ENCODE results near the gene NUP37.
A peak's percentile ranks its signal among the peaks of the same experiment; 100 is the strongest.
"Not testable (repeated sequence)": the region's sequence is repeated elsewhere in the genome, so short reads cannot be mapped to it uniquely, and the experiment has no call there.

Gene NUP37, protein sequence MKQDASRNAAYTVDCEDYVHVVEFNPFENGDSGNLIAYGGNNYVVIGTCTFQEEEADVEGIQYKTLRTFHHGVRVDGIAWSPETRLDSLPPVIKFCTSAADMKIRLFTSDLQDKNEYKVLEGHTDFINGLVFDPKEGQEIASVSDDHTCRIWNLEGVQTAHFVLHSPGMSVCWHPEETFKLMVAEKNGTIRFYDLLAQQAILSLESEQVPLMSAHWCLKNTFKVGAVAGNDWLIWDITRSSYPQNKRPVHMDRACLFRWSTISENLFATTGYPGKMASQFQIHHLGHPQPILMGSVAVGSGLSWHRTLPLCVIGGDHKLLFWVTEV

DNA sequence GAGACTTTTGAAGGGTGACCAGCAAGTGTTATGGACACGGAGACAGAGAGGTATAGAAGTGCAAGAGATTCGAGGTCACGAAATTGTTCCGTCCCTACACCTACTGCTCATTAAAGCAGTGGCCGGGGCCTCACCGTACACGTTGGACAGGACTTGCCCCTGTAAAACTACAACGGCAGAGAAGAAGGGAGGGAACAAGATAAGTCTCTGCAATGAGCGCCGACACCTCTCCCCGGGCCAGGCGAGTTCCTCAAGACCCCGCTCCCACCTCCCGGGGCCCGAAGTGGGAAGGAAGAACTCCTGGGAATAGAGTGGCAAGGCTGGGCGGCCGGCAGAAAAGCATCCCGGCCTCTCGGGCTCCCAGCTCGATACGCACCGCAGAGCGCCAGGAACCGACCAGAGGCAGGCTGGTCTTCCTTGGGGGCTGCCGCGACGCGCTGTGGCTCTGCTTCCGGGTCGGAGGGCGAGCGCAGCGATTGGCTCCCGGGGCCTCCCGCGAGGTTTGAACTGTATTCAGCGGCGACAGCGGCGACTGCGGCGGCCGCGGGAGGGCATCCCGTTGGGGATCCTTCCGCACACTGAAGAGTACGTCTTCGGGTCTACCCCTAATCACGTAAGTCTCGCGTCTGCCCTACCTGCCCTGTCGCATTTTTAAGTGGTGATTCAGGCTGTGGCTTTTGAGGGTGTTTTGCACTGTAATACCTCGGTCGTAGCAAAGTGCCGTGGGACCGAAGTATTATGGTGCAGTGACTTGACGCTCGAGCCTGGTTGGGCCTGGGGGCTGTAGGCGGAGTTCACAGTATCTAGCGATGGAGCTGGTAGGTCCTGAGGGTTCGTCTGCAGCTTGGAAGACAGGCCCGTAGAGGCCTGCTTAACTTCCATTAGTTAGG is at the start of gene NUP37, which contains the start of gene PARPBP:
NUP37 (minus strand) TSS at position 441 of the 890 bp plus-strand sequence. CDS start 1,596 bp downstream, outside the sequence.
PARPBP (plus strand) TSS at position 510 of the 890 bp plus-strand sequence. CDS start 3,706 bp downstream, outside the sequence.
- Histone ChIP-seq H3K27ac (peak within 1 kb of the TSS; percentile 56 to 95 (median 89)), H3K4me3 (peak within 1 kb of the TSS; percentile 49 to 84 (median 75))

DNA sequence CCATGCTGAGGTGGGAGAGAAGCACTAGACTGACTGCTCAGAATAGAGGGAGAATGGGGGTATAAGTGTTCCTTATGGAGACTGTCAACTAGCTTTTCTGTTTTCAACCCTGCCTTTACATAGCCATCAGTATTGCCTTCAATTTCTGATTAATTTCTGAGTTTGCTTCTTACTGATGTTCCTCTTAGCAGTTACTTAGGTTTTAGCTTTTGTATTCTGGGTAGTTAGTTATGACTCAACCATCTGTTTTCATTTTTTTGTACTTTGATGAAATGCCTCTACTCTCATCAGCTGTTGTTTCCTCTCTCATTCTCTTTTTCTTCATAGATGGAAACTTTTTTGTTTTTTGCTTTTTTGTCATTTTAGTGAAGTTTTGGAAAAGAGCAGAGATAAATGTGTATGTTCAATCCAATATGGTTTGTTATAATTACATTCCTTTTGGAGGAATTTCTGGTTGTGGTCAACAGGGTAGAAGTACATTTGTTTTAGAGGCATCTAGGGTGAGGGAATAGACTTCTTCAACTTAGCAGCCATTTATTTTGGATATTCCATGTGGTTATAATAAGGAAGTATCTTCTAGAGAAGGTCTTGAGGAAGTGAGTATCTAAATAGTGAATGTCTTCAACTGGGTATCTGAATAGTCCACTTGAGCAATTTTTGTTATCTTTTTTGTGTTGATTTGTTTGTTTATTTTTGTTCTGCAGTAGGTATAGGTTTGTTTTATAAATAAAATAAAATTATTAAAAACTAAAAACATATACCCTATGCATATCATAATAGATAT is 48.1 kb upstream of the NUP37 start:
- H3K27ac ChIP-seq, result peak overlapping the region in 9 of 21 experiments; percentile 3 to 56 (median 40)
- H3K4me3 ChIP-seq, result no peak overlapping the region

DNA sequence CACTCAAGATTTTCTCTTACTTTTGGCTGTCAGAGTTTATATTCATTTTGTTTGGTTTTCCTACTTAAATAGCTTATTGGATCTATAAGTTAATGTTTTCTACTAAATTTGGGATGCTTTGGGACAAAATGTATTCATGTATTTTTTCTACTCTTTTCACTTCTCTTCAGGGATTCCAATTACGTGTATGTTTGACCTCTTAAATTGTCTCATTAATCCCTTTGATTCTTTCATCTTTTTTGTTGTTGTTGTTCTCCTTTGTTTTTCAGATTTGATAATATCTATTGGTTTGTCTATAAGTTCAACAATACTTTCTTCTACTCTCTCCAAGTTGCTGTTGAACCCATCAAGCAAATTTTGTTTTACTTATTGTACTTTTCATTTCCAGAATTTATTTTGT is 43.5 kb upstream of the NUP37 start:
- H3K4me3 ChIP-seq, result no peak overlapping the region
- H3K27ac ChIP-seq, result no peak overlapping the region

DNA sequence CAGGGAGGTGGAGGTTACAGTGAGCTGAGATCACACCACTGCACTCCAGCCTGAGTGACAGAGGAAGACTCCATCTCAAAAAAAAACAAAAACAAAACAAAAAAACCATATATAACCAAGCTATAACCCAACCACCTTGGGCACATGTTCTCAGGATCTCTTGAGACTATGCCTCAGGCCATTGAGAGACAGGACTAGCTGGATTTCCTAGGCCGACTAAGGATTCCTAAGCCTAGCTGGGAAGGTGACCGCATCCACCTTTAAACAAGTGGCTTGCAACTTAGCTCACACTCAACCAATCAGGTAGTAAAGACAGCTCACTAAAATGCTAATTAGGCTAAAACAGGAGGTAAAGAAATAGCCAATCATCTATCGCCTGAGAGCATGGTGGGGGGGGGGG is 35.3 kb upstream of the NUP37 start:
- not testable (repeated sequence) for H3K27ac ChIP-seq, H3K4me3 ChIP-seq

DNA sequence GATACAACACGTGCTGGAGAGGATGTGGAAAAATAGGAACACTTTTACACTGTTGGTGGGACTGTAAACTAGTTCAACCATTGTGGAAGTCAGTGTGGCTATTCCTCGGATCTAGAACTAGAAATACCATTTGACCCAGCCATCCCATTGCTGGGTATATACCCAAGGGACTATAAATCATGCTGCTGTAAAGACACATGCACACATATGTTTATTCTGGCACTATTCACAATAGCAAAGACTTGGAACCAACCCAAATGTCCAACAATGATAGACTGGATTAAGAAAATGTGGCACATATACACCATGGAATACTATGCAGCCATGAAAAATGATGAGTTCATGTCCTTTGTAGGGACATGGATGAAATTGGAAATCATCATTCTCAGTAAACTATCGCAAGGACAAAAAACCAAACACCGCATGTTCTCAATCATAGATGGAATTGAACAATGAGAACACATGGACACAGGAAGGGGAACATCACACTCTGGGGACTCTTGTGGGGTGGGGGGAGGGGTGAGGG is 27.2 kb upstream of the NUP37 start:
- not testable (repeated sequence) for H3K27ac ChIP-seq, H3K4me3 ChIP-seq

DNA sequence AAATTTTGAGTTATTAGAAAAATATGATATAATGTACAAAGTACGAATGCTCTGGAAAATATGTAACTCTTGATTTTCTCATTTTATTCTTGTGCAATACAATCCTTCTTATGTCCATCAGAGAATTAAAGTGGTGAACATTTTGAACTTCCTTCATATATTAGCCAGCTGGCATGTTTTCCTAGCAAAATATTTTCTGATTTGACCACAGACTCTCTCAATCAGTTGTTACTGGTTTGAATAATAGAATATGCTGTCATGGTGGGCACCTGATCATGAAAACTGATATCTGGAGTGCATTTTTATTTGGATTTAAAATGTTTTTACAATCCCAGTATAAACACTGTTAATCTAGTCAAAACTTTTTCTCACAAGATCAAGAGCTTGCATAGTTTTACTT is 24.3 kb upstream of the NUP37 start:
- Histone ChIP-seq H3K4me3 (no peak overlapping the region), H3K27ac (no peak overlapping the region)

DNA sequence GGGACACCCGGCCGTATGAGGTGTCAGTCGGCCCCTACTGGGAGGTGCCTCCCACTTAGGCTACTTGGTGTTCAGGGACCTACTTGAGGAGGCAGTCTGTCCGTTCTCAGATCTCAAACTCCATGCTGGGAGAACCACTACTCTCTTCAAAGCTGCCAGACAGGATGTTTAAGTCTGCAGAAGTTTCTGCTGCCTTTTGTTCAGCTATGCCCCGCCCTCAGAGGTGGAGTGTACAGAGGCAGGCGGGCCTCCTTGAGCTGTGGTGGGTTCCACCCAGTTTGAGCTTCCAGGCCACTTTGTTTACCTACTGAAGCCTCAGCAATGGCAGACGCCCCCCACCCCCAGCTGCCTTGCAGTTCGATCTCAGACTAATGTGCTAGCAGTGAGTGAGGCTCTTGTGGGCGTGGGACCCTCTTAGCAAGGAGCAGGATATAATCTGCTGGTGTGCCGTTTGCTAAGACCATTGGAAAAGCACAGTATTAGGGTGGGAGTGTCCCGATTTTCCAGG is 23.0 kb upstream of the NUP37 start:
- H3K4me3 ChIP-seq, H3K27ac ChIP-seq: not testable (repeated sequence)

DNA sequence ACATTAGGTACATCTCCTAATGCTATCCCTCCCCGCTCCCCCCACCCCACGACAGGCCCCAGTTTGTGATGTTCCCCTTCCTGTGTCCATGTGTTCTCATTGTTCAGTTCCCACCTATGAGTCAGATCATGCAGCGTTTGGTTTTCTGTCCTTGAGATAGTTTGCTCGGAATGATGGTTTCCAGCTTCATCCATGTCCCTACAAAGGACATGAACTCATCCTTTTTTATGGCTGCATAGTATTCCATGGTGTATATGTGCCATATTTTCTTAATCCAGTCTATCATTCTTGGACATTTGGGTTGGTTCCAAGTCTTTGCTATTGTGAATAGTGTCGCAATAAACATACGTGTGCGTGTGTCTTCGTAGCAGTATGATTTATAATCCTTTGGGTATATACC is 17.7 kb upstream of the NUP37 start:
- H3K4me3 ChIP-seq, result not testable (repeated sequence)

DNA sequence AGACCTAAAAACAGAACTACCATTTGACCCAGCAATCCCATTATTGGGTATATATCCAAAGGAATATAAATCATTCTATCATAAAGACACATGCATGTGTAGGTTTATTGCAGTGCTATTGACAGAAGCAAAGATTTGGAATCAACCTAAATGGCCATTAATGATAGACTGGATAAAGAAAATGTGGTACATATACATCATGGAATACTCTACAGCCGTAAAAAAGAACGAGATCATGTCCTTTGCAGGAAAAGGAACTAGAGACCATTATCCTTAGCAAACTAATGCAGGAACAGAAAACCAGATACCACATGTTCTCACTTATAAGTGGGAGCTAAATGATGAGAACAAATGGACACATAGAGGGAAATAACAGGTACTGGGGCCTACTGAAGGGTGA is 11.5 kb upstream of the NUP37 start:
- not testable (repeated sequence) for H3K27ac ChIP-seq, H3K4me3 ChIP-seq

More for the DNA sequence above, 17.7 kb upstream of the NUP37 start:
- H3K27ac ChIP-seq, result not testable (repeated sequence)

DNA sequence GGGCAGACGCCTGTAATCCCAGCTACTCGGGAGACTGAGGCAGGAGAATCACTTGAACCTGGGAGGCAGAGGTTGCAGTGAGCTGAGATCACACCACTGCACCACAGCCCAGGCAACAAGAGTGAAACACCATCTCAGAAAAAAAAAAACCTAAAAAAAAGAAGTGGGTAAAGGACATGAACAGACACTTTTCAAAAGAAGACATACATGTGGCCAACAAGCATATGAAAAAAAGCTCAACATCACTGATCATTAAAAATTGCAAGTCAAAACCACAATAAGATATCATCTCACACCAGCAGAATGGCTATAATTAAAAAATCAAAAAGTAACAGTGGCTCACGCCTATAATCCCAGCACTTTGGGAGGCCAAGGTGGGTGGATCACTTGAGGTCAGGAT is 10.8 kb upstream of the NUP37 start:
- not testable (repeated sequence) for H3K27ac ChIP-seq, H3K4me3 ChIP-seq

DNA sequence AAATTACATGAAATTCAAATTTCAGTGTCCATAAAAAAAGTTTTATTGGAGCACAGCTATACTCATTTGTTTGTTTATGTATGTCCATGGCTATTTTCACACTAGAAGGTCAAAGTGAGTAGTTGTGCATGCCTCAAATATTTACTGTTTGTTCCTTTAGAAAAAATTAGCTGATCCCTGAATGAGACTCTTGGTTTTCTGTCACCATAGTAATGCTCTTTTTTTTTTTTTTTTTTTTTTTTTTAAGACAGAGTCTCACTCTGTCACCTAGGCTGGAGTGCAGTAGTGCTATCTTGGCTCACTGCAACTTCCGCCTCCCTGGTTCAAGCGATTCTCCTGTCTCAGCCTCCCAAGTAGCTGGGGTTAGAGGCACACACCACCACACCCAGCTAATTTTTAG is 1.4 kb upstream of the NUP37 start:
- not testable (repeated sequence) for H3K4me3 ChIP-seq

DNA sequence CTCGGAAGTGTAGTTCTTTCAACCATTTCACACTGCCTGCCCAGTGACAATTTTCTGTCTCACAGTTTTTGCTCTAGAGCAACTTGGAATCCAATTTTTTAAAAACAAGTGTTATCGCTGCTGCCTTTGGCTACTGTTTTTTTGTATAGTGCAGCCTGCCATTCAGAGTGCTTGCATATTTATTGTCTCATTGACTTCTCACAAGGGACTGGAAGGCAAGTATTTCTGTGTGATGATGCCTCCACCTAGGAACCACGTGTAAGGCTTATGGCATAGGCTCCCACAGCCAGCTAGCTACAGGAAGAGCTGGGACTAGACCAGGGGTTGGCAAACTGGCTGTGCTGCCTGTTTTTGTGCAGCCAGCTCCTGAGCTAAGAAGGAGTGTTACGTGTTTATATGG is 972 bp upstream of the NUP37 start:
- Histone ChIP-seq H3K4me3 (peak overlapping the region; percentile 49 to 84 (median 75)), H3K27ac (peak overlapping the region in 3 of 21 experiments; percentile 81 to 92 (median 91))

More for the DNA sequence above, 1.4 kb upstream of the NUP37 start:
- not testable (repeated sequence) for H3K27ac ChIP-seq

DNA sequence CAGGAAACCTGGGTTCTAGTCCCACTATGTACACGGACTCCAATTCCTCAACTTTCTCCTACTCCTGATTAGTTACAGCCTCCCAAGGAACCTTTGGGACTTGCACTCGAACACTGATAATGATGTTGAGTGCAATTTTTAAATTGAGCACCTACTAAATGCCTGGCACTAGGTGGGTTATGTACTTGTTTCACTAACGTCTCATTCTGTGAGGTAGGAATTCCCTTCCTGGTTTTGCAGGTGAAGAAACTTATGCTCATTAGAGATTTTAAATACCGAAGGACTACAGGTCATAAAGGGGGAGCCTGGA is 605 bp upstream of the NUP37 start:
- peak overlapping the region in 15 of 21 experiments; percentile 1 to 92 (median 89) for H3K27ac ChIP-seq

DNA sequence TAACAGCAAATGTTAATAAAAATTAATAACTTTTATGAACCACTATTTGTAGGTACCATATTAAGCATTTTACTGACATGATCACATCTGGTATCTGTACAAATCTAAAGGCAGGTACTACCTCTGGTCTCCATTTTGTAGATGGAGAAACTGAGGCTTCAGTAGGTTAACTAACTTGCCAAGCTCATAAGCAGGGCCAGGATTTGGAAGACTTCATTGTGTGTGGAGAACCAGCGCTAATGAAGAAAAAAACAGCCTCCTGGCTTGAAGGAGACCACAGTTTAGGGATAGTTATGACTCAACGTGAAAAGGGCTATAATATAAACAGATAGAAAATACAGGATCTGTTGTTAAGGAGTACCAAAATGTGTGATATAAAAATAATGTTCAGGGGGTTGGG is 1.0 kb downstream of the NUP37 start:
- H3K4me3 ChIP-seq, result peak overlapping the region in 5 of 7 experiments; percentile 49 to 84 (median 75)

More for the DNA sequence above, 605 bp upstream of the NUP37 start:
- H3K4me3 ChIP-seq, result peak overlapping the region; percentile 49 to 84 (median 75)

DNA sequence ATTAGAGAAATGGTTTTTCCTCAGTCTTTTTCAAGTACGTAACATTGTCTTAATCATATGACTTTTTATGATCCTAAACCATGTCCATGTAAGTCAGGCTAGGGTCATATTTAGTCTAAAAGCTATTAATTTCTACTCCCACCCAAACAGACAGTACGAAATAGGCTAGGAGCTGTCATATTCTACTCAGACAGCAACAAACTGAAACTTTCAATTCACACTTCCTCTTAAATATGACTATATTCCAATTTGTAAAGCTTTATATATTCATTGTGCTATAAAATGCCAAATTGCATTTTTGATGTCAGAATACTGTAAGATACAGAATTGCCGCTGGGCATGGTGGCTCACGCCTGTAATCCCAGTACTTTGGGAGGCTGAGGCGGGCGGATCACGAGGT is 3.5 kb downstream of the NUP37 start:
- no peak overlapping the region for H3K4me3 ChIP-seq
- no peak overlapping the region for H3K27ac ChIP-seq

More for the DNA sequence above, 1.0 kb downstream of the NUP37 start:
- H3K27ac ChIP-seq, result peak overlapping the region in 2 of 21 experiments; percentile 92 to 95

DNA sequence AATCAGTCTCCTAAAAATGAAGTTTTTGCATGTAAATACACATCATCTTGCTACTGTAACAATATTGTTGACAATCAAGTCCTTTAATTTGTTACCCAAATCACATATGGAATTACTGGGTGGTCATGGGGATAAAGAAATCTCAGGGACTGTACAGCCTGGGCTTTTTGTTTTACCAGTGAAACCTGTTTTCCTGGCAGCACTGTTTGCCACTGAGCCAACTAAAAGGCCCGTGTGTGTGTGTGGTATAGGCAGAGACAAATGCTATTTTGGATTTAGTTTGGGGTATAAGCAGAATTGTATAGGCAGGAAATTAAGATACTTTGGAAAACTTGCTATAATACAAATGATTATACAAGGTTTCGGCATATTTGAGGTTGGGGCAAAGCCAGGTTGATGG is 5.7 kb downstream of the NUP37 start:
- Histone ChIP-seq H3K4me3 (no peak overlapping the region), H3K27ac (no peak overlapping the region)

DNA sequence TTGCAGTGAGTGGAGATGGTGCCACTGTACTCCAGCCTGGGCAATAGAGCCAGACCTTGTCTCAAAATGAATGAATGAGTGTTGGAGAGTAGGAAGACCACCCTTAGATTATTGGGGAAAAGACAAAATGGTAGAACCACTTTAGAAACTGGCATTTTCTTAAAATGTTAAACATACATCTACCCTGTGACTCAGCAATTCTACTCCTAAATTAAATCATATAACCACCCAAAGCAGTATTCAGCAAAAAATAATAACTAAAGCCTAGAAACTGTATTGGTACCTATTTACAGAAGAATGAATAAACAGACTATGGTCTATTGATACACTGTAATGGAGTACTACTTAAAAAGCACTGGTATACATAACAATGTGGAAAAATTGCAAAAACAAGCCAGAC is 9.1 kb downstream of the NUP37 start:
- Histone ChIP-seq H3K27ac (no peak overlapping the region), H3K4me3 (no peak overlapping the region)

DNA sequence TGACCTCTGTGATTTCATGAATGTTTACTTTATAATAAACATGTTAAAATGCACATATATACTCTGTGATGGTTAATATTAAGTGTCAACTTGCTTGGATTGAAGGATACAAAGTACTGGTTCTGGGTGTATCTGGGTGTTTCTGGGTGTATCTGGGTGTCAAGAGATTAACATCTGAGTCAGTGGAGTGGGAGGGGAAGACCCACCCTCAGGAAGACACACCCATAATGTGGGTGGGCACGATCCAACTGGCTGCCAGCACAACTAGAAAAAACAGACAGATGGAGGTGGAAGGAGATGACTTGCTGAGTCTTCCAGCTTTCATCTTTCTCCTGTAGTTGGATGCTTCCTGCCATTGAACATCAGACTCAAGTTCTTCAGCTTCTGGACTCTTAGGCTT is 11.9 kb downstream of the NUP37 start:
- H3K4me3 ChIP-seq, result no peak overlapping the region
- H3K27ac ChIP-seq, result no peak overlapping the region

DNA sequence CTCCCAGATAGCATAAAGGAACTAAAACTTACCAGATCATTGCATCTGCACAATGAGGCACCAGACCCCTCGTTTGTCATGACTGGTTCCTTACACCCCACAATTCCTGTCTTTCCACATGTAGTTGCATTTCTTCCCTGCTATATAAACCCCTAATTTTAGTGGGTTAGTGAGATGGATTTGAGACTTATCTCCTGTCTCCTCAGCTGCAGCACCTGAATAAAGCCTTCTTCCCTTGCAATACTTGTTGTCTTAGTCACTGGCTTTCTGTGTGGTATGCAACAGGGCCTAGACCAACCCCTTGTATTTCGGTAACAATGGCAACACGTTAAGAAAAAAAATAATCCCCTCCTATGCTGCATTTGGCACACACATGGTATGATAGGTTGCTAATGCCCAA is 13.0 kb downstream of the NUP37 start:
- no peak overlapping the region for H3K4me3 ChIP-seq
- H3K27ac ChIP-seq, result no peak overlapping the region

DNA sequence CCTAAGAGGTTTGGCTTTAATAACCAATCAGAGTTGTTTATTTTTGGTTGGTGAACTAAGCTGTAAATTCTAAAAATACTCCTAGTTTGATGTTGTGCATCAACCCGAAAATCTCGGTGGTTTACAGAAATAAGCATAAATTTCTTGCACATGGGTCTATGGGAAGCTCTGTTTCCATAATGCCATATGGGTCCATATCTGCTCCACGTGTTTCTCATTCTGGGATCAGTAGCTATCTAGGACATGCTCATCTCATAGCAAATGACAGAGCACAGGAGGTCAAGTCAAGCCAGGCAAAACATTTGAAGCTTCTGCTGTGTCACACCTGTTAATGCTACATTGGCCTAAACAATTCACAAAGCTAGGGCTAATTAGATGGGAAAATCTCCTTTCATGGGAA is 23.1 kb downstream of the NUP37 start:
- Histone ChIP-seq H3K27ac (no peak overlapping the region), H3K4me3 (no peak overlapping the region)
